Smooth muscle cell (in vitro differentiated cells): ENCODE data around the gene SPATA13. TPM values are rescaled to one million over a fixed set of nuclear protein-coding genes. Genes with fewer than 3 reads are reported as not detected.
"Not testable (repeated sequence)": the region's sequence is repeated elsewhere in the genome, so short reads cannot be mapped to it uniquely, and the experiment has no call there.

Experiments
- DNase-seq: peaks from one replicate; lab custom pipeline; 2025; ENCODE audit not compliant: unreplicated experiment; lab: John Stamatoyannopoulos, UW
- H2AFZ ChIP-seq: fragments of 200-600 bp; sonication (generic); 2 replicates; pipeline ENCODE4 v1.6.0; 2016; ENCODE audit warnings: antibody characterized with exemption, low read depth, mild to moderate bottlenecking
- H3F3A ChIP-seq: fragments of 200-600 bp; sonication (generic); 2 replicates; pipeline ENCODE4 v1.6.0; 2017; ENCODE audit warnings: antibody characterized with exemption, low read depth
- H3K27ac ChIP-seq: fragments of 200-600 bp; sonication (generic); 2 replicates; pipeline ENCODE4 v1.5.1; 2016; ENCODE audit warnings: low read depth, mild to moderate bottlenecking
- H3K27me3 ChIP-seq: fragments of 200-600 bp; sonication (generic); 2 replicates; pipeline ENCODE4 v1.6.1; 2016; ENCODE audit warnings: low read depth, mild to moderate bottlenecking
- H3K36me3 ChIP-seq: fragments of 200-600 bp; sonication (generic); 2 replicates; pipeline ENCODE4 v1.5.1; 2016; ENCODE audit warnings: low read depth
- H3K4me1 ChIP-seq: fragments of 200-600 bp; sonication (generic); 2 replicates; pipeline ENCODE4 v1.5.1; 2016; ENCODE audit warnings: low read depth
- H3K4me2 ChIP-seq: fragments of 200-600 bp; sonication (generic); 2 replicates; pipeline ENCODE4 v1.6.0; 2016; ENCODE audit warnings: mild to moderate bottlenecking
- H3K4me3 ChIP-seq: fragments of 200-600 bp; sonication (generic); 2 replicates; pipeline ENCODE4 v1.5.1; 2016; ENCODE audit warnings: mild to moderate bottlenecking
- H3K79me2 ChIP-seq: fragments of 200-600 bp; sonication (generic); 2 replicates; pipeline ENCODE4 v1.6.0; 2016; ENCODE audit warnings: low read depth, mild to moderate bottlenecking
- H3K9ac ChIP-seq: fragments of 200-600 bp; sonication (generic); 2 replicates; pipeline ENCODE4 v1.6.0; 2016; ENCODE audit warnings: low read depth
- H3K9me3 ChIP-seq: fragments of 200-600 bp; sonication (generic); replicated peaks from 2 replicates; pipeline ENCODE4 v1.5.1; 2016; ENCODE audit warnings: low read depth
- H4K20me1 ChIP-seq: fragments of 200-600 bp; sonication (generic); 2 replicates; pipeline ENCODE4 v1.6.0; 2016; ENCODE audit warnings: low read depth
- WGBS: methylation state at CpG from one replicate; pipeline ENCODE4 v1.1.7; 2016; ENCODE audit warnings: low lambda C conversion rate; 5-methylcytosine and 5-hydroxymethylcytosine counted together
- polyA plus RNA-seq: library from polyadenylated mRNA; unstranded; fragments of >200 nt; fragmentation: Nextera tagmentation; extraction: Ambion mirVana; gene quantifications from 2 replicates; pipeline ENCODE4 v1.2.1, GENCODE V29; 2016
- total RNA-seq: library from RNA; depleted of rRNA; stranded (reverse); fragments of >200 nt; gene quantifications from 2 replicates; pipeline ENCODE4 v1.2.3, GENCODE V29; 2014
- TF ChIP-seq, protein P1 (sequence below): fragments of 200-600 bp; sonication (generic); IDR thresholded peaks from 2 replicates; pipeline ENCODE4 v1.5.1; 2017; ENCODE audit warnings: borderline replicate concordance, mild to moderate bottlenecking, antibody characterized with exemption; ENCODE audit not compliant: insufficient read depth, poor library complexity, severe bottlenecking

The SPATA13 gene
- total and polyA plus RNA-seq, 2 experiments from 2014 or later, result 7.1 to 16.6 TPM

DNA sequence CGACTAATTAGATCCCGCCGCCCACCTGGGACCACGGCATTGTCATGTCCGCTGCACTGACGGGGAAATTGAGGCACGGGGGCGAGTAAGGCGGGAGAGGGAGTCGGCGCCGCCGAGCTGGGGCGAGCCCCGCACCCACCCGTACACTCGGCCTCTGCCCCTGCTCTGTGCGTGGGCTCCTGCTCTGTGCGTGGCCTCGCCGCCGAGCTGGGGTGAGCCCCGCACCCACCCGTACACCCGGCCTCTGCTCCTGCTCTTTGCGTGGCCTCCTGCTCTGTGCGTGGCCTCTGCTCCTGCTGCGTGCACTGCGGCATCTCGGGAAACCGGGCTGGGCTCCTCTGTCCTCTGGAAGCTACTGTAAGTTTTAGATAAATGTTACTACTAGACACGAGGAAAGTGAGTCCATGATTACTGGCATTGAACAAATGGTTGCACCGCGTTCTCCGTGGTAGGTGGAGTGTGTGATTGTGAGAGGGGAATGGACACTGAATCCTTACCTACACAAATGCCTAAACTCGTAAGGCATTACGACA, 148.0 kb downstream of the SPATA13 start:
- H3K27me3 ChIP-seq, result no peaks in the 10 kb centered on the region
- no peak overlapping the region for H3K9ac ChIP-seq
- no peaks in the 10 kb centered on the region for H3K79me2 ChIP-seq
- H3K36me3 ChIP-seq, result no peaks in the 10 kb centered on the region
- H4K20me1 ChIP-seq, result no peaks in the 10 kb centered on the region
- H3K9me3 ChIP-seq, result no peaks in the 10 kb centered on the region
- no peak for DNase-seq
- H3K4me3 ChIP-seq, result no peak overlapping the region
- TF ChIP-seq, protein P1, sequence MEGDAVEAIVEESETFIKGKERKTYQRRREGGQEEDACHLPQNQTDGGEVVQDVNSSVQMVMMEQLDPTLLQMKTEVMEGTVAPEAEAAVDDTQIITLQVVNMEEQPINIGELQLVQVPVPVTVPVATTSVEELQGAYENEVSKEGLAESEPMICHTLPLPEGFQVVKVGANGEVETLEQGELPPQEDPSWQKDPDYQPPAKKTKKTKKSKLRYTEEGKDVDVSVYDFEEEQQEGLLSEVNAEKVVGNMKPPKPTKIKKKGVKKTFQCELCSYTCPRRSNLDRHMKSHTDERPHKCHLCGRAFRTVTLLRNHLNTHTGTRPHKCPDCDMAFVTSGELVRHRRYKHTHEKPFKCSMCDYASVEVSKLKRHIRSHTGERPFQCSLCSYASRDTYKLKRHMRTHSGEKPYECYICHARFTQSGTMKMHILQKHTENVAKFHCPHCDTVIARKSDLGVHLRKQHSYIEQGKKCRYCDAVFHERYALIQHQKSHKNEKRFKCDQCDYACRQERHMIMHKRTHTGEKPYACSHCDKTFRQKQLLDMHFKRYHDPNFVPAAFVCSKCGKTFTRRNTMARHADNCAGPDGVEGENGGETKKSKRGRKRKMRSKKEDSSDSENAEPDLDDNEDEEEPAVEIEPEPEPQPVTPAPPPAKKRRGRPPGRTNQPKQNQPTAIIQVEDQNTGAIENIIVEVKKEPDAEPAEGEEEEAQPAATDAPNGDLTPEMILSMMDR, result no peak
- no peak overlapping the region for H3K27ac ChIP-seq
- 96% methylated on average over 36 of the region's 37 CpGs for WGBS
- H2AFZ ChIP-seq, result no peak overlapping the region
- H3K4me1 ChIP-seq, result peaks cover 3% of the 10 kb centered on the region
- no peak overlapping the region for H3K4me2 ChIP-seq
- H3F3A ChIP-seq, result no peaks in the 10 kb centered on the region

DNA sequence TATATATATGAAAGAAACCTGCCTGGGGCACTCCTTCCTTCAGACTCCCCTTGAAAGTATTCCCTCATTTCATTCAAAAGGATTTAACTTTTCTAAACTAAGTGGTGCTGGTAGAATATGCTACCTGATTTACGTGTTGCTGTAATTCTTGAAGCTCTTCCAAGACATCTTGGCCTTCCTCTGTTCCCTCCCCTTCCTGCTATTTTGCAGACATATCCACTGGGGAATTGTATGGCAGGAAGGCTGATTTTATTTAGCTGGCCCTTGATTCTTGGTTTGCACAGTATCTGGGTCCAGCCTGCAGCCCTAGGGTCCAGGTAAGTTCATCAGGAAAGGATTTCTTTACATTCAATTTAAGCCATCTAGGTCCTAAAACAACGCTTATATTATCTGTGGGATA, 148.8 kb downstream of the SPATA13 start, which contains the start of gene C1QTNF9:
Gene C1QTNF9 (plus strand): TSS at position 281 of the 400 bp plus-strand sequence. CDS start 6,424 bp downstream, outside the sequence.
- H3K9me3 ChIP-seq, DNase-seq, H4K20me1 ChIP-seq, H2AFZ ChIP-seq, H3K9ac ChIP-seq, H3K4me2 ChIP-seq, H3K27me3 ChIP-seq, H3K36me3 ChIP-seq, H3K79me2 ChIP-seq, H3K4me3 ChIP-seq, H3K27ac ChIP-seq, H3K4me1 ChIP-seq, H3F3A ChIP-seq: not testable (repeated sequence)
- 92% methylated on average over 2 of the region's 2 CpGs for WGBS

DNA sequence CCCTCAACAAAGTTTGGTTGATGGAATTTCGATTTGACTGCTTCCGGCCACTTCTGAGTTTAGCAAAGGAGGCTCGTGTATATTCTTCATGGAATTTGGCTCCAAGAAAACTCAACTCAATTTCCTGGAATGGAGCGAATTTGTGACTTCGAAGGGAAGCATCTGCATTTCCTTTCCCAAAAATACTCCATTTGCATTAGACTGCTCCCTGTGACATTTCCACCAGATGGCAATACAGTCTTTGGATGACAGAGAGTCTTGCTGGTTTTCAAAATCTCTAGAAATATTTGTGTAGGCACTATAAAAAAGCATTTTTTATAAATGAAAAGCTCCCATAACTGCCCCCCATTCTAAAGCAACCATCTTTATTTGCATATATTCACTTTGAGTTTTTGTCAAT, 152.9 kb downstream of the SPATA13 start:
- no peaks in the 10 kb centered on the region for H3K79me2 ChIP-seq
- no peaks in the 10 kb centered on the region for H3K36me3 ChIP-seq
- H3K4me1 ChIP-seq, result no peaks in the 10 kb centered on the region
- H4K20me1 ChIP-seq, result no peaks in the 10 kb centered on the region
- no peak overlapping the region for H3K4me2 ChIP-seq
- WGBS, result 80% methylated on average over 5 of the region's 5 CpGs
- no peak for DNase-seq
- no peaks in the 10 kb centered on the region for H3K9me3 ChIP-seq
- H2AFZ ChIP-seq, result no peak overlapping the region
- TF ChIP-seq, protein P1, result peak; percentile 44
- no peak overlapping the region for H3K9ac ChIP-seq
- H3F3A ChIP-seq, result no peaks in the 10 kb centered on the region
- H3K27ac ChIP-seq, result no peak overlapping the region
- no peaks in the 10 kb centered on the region for H3K27me3 ChIP-seq
- H3K4me3 ChIP-seq, result no peak overlapping the region

DNA sequence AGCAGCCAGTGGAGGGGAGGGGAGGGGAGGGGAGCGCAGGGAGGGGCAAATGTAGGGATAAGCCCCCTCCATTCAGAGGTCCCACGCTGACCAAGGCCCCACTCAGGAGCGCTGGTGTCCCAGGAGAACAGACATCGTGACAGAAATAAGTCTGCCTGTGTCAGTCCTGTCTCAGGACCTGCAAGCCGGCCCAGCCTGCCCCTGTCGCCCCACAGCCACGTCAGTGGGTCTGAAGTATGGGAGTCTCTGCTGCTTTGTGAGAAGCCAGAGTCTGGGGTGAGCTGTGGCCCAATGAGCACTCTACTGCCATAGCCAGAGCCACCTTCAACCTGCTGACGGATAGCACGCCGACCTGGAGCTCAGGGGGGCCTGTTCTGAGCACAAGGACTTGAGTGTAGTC, 157.3 kb downstream of the SPATA13 start:
- not testable (repeated sequence) for H3K4me3 ChIP-seq, H3K79me2 ChIP-seq, H3F3A ChIP-seq, H3K9ac ChIP-seq, H2AFZ ChIP-seq, H3K36me3 ChIP-seq, DNase-seq, H3K4me1 ChIP-seq, H3K9me3 ChIP-seq, H3K27me3 ChIP-seq, H4K20me1 ChIP-seq, H3K27ac ChIP-seq, H3K4me2 ChIP-seq
- WGBS, result 92% methylated on average over 8 of the region's 10 CpGs

DNA sequence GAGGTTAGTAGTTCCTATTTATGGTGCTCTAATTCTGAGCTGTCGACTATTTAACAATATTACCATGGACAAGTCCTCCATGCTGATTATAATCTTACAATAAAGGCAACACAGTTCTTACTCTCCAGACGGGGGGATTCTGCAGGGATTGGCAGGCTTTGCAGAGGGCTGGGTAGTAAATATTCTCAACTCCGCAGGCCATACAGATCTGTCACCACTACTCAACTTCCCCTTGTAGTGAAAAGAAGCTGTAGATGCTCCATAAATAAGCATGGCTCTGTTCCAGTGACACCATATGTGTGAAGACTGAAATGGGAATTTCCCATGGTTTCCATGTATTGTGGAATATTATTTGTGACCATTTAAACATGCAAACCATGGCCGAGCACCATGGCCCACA, 158.4 kb downstream of the SPATA13 start:
- not testable (repeated sequence) for DNase-seq, H3F3A ChIP-seq, H3K4me1 ChIP-seq, H3K4me3 ChIP-seq, H3K9ac ChIP-seq, H3K27ac ChIP-seq, H3K36me3 ChIP-seq, H3K79me2 ChIP-seq, H2AFZ ChIP-seq, H4K20me1 ChIP-seq, H3K27me3 ChIP-seq, H3K9me3 ChIP-seq, H3K4me2 ChIP-seq
- WGBS, result 56% methylated on average over 4 of the region's 4 CpGs

DNA sequence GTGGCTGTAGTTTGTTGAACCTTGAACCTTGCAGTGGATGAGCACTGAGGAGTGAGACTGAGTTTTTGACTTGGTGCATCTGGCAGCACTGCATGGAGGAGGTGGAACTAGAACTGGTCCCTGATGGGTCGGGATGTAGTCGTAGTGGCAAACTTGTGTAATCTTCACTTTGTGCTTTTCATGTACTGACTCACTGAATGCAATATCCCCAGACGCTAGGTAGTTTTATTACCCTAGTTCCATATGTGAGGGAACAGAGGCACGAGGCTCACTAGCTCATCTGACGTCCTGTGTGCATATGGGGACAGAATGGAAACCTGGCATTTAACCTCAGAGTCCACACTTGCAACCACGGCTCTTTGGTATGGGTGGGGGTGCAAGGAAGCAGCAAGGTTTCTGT, 159.1 kb downstream of the SPATA13 start:
- not testable (repeated sequence) for H3K79me2 ChIP-seq, H2AFZ ChIP-seq, H4K20me1 ChIP-seq, H3K27me3 ChIP-seq, H3K4me1 ChIP-seq, H3K36me3 ChIP-seq, H3F3A ChIP-seq, H3K9me3 ChIP-seq, H3K9ac ChIP-seq, DNase-seq, H3K4me2 ChIP-seq, H3K4me3 ChIP-seq, H3K27ac ChIP-seq
- WGBS, result 93% methylated on average over 6 of the region's 6 CpGs

DNA sequence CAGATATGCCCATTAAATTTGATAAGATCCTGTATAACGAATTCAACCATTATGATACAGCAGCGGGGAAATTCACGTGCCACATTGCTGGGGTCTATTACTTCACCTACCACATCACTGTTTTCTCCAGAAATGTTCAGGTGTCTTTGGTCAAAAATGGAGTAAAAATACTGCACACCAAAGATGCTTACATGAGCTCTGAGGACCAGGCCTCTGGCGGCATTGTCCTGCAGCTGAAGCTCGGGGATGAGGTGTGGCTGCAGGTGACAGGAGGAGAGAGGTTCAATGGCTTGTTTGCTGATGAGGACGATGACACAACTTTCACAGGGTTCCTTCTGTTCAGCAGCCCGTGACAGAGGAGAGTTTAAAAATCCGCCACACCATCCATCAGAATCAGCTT, 160.9 kb downstream of the SPATA13 start:
- not testable (repeated sequence) for H2AFZ ChIP-seq, H3K79me2 ChIP-seq
- WGBS, result 91% methylated on average over 8 of the region's 8 CpGs

More for the DNA sequence above, 160.9 kb downstream of the SPATA13 start:
- H3K4me3 ChIP-seq, H4K20me1 ChIP-seq, H3K9me3 ChIP-seq, H3K4me1 ChIP-seq, H3K27ac ChIP-seq, H3K27me3 ChIP-seq, H3K9ac ChIP-seq, DNase-seq, H3K4me2 ChIP-seq, H3K36me3 ChIP-seq, H3F3A ChIP-seq: not testable (repeated sequence)
